Upper lobe of left lung (tissue), 6 donors: Measurements from ENCODE around the gene DCBLD1. TPM values are rescaled to one million over a fixed set of nuclear protein-coding genes. Genes with fewer than 3 reads are reported as not detected.

Source experiments
- ATAC-seq, 2 donors: fragments of 200-7000 bp; cut with Tn5 transposase; one replicate each; pipeline ENCODE4 v1.9.1; 2022; ENCODE audit warnings: mild to moderate bottlenecking in 2 of 2, moderate library complexity in 2 of 2; ENCODE audit not compliant: low FRiP score in 2 of 2
- DNase-seq, 2 donors: peaks; one replicate each; pipeline ENCODE4 v3.0.0-alpha.2; 2019 to 2020
- H3K27ac ChIP-seq, 4 donors: fragments of 200-600 bp; sonication (generic); one replicate each; pipeline ENCODE4 v1.5.1; 2016 to 2019
- H3K27me3 ChIP-seq, 4 donors: fragments of 200-600 bp; sonication (generic); one replicate each; pipeline ENCODE4 v1.5.1; 2017 to 2019
- H3K36me3 ChIP-seq, 4 donors: fragments of 200-600 bp; sonication (generic); one replicate each; pipeline ENCODE4 v1.5.1; 2016 to 2019
- H3K4me1 ChIP-seq, 4 donors: fragments of 200-600 bp; sonication (generic); one replicate each; pipeline ENCODE4 v1.5.1; 2018 to 2019
- H3K4me3 ChIP-seq, 4 donors: fragments of 200-600 bp; sonication (generic); one replicate each; pipeline ENCODE4 v1.5.1; 2017 to 2019; ENCODE audit warnings: mild to moderate bottlenecking in 2 of 4, moderate library complexity in 1 of 4
- H3K9me3 ChIP-seq, 4 donors: fragments of 200-600 bp; sonication (generic); one replicate each; pipeline ENCODE4 v1.5.1; 2018 to 2019
- CTCF ChIP-seq, 6 experiments: fragments of 450-650 bp in 4 of 6; fragments of 200-600 bp in 2 of 6; sonication (generic) in 2 of 6; IDR thresholded peaks; one replicate each; pipeline ENCODE4 v1.5.1; 2016 to 2019; ENCODE audit warnings: antibody characterized with exemption in 6 of 6
- EP300 ChIP-seq, 4 donors: sonication (generic); formaldehyde crosslinking; IDR thresholded peaks; one replicate each; pipeline ENCODE4 v1.5.1; 2017; ENCODE audit warnings: antibody characterized with exemption in 4 of 4, control low read depth in 2 of 4
- POLR2A ChIP-seq, 4 donors: fragments of 450-650 bp; IDR thresholded peaks; one replicate each; pipeline ENCODE4 v1.5.1; 2016 to 2017; ENCODE audit warnings: antibody characterized with exemption in 4 of 4, mild to moderate bottlenecking in 2 of 4
- POLR2AphosphoS5 ChIP-seq, 2 donors: sonication (generic); formaldehyde crosslinking; IDR thresholded peaks; one replicate each; pipeline ENCODE4 v1.5.1; 2017; ENCODE audit warnings: antibody characterized with exemption in 2 of 2
- WGBS, 2 donors: methylation state at CpG; one replicate each; pipeline ENCODE4 v1.1.5; 2017 to 2018; 5-methylcytosine and 5-hydroxymethylcytosine counted together
- total RNA-seq, 6 donors: library from RNA; depleted of rRNA in 4 of 6; stranded (reverse); fragments of >200 nt in 4 of 6; gene quantifications; one replicate each; pipeline versions ENCODE4 v1.1.0 to v1.2.1, GENCODE V29; 2016 to 2021
- donor health status: DM: no; HTN: no; CAD: no; lungs with moderate emphysema.
- donor health status: DM: no; HTN: yes; CAD: no; lungs with severe emphysema.

Gene DCBLD1
- total RNA-seq, 6 donors from 2014 or later, result 12.5 to 48.1 (median 19.6) TPM

GRCh38 chr6:117573006-117573680 lies 90.7 kb downstream of the DCBLD1 start:
- Histone ChIP-seq H3K4me3 (no peak overlapping the region), H3K27me3 (no peaks in the 10 kb centered on the region), H3K9me3 (no peaks in the 10 kb centered on the region), H3K4me1 (no peaks in the 10 kb centered on the region), H3K36me3 (peaks cover 4 to 61% (median 20%) of the 10 kb centered on the region in 4 donors), H3K27ac (no peak overlapping the region)
- WGBS, 2 donors, result 91 to 94% methylated on average over 5 of the region's 5 CpGs
- ATAC-seq (no peak), DNase-seq (no peak)
- TF ChIP-seq CTCF (IDR thresholded peaks at IDR 0.05) (no peak), EP300 (IDR thresholded peaks at IDR 0.05) (no peak), POLR2AphosphoS5 (IDR thresholded peaks at IDR 0.05) (no peak), POLR2A (IDR thresholded peaks at IDR 0.05) (no peak)

- Histone ChIP-seq H3K27me3 (no peaks in the 10 kb centered on the region), H3K36me3 (peaks cover 0 to 50% (median 14%) of the 10 kb centered on the region in 4 donors), H3K4me3 (no peak overlapping the region), H3K4me1 (no peaks in the 10 kb centered on the region), H3K9me3 (no peaks in the 10 kb centered on the region), H3K27ac (no peak overlapping the region)
- ATAC-seq (no peak), DNase-seq (no peak)
- no peak for TF ChIP-seq CTCF (IDR thresholded peaks at IDR 0.05)
- 83 to 91% methylated on average over 4 of the region's 4 CpGs for WGBS, 2 donors
Observed at GRCh38 chr6:117574198-117574597, 91.7 kb downstream of the DCBLD1 start.

DNA sequence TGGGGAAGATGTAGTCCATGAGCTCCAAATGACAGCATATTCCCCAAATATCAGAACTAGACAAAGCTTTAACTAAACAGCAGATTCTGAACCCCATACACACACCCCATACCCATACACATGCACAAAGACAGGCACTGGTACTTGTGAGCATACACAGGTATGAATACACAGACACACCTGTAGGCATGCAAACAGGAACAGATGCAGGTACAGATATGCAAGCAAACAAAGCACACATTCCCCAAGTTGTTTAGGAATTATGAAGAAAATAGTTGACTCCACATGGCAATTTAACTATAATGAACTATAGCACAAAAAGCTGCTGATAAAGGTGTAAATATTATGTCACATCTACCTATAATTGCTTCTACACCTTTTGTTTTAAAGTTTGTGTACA lies 103.2 kb downstream of the DCBLD1 start:
- Histone ChIP-seq H3K27ac (no peak overlapping the region), H3K4me3 (no peak overlapping the region), H3K36me3 (peaks cover 0 to 30% (median 1%) of the 10 kb centered on the region in 4 donors), H3K9me3 (no peaks in the 10 kb centered on the region), H3K4me1 (peaks cover 0 to 5% (median 0%) of the 10 kb centered on the region in 4 donors), H3K27me3 (no peaks in the 10 kb centered on the region)
- TF ChIP-seq POLR2AphosphoS5 (IDR thresholded peaks at IDR 0.05) (no peak), CTCF (IDR thresholded peaks at IDR 0.05) (no peak), POLR2A (IDR thresholded peaks at IDR 0.05) (no peak), EP300 (IDR thresholded peaks at IDR 0.05) (no peak)
- ATAC-seq (no peak), DNase-seq (no peak)

GRCh38 chr6:117590447-117590846 lies 108.0 kb downstream of the DCBLD1 start:
- TF ChIP-seq POLR2AphosphoS5 (IDR thresholded peaks at IDR 0.05), result no peak
- TF ChIP-seq POLR2A (IDR thresholded peaks at IDR 0.05), result no peak
- no peak for TF ChIP-seq CTCF (IDR thresholded peaks at IDR 0.05)
- TF ChIP-seq EP300 (IDR thresholded peaks at IDR 0.05), result no peak
- Histone ChIP-seq H3K27ac (no peak overlapping the region), H3K36me3 (peaks cover 0 to 27% (median 0%) of the 10 kb centered on the region in 4 donors), H3K27me3 (no peaks in the 10 kb centered on the region), H3K4me1 (no peaks in the 10 kb centered on the region), H3K9me3 (no peaks in the 10 kb centered on the region), H3K4me3 (no peak overlapping the region)
- 88 to 97% methylated on average over 5 of the region's 5 CpGs for WGBS, 2 donors
- no peak for ATAC-seq
- DNase-seq, result no peak

GRCh38 chr6:117591405-117591804 lies 108.9 kb downstream of the DCBLD1 start:
- no peak for DNase-seq
- Histone ChIP-seq H3K4me1 (no peaks in the 10 kb centered on the region), H3K27ac (no peak overlapping the region), H3K27me3 (no peaks in the 10 kb centered on the region), H3K4me3 (no peak overlapping the region), H3K36me3 (peaks cover 0 to 27% (median 0%) of the 10 kb centered on the region in 4 donors), H3K9me3 (no peaks in the 10 kb centered on the region)
- TF ChIP-seq POLR2AphosphoS5 (IDR thresholded peaks at IDR 0.05), result no peak
- TF ChIP-seq POLR2A (IDR thresholded peaks at IDR 0.05), result no peak
- TF ChIP-seq CTCF (IDR thresholded peaks at IDR 0.05), result no peak
- TF ChIP-seq EP300 (IDR thresholded peaks at IDR 0.05), result no peak
- ATAC-seq, result no peak
- 85 to 91% methylated on average over 3 of the region's 3 CpGs for WGBS, 2 donors
